Measurements from ENCODE around the gene TNRC6C.

TNRC6C gene

DNA sequence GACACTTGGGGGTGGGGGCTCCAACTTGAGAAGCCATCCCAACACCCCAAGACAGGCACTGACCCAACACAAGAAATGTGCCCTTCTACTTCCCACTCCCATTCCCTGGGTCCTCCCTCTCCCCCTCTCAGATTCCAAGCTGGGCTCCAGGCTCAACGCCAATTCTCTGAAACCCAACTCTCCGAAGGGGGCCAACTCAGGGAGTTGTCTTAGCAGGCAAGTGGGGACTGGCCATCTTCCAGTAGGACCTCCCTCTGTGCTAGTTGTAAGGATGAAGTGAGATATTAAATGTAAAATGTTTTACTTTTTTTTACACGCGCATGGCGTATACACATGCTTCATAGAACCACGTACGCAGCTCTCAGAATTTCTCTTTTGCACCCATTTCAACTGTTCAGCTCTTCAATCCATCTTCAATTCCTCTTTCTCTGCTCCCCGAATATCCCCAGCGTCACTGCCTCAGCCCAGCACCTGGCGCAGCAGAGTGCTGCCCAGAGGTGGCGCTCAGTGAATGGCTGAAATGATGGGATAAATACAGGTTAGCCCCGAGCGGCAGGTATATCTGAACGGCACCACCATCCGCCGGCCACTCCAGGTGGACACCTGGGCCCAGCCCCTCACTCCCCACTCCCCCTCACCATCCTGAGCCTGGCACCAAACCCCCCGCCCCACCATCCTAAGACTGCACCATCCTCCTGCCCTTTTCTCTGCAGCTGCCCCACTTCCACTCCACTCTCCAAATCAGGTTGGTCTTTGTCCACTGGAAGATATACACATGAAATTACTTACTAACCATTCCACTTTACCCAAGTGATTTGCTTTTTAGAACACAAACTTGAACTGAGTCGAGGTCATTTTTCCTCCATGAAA lies 43.9 kb upstream of the TNRC6C start:
- Histone ChIP-seq H3K4me3 (ENCODE audit: insufficient read depth, low read length, poor library complexity, severe bottlenecking) (no peak overlapping the region), H3K4me2 (ENCODE audit: low read depth, low read length, poor library complexity, severe bottlenecking) (no peak overlapping the region), H2AFZ (ENCODE audit: low read depth, low read length, severe bottlenecking) (no peak overlapping the region), H3K9me3 (ENCODE audit: insufficient read depth, low read length) (no peaks in the 10 kb centered on the region), H3K27me3 (ENCODE audit: low read length) (no peaks in the 10 kb centered on the region), H3F3A (ENCODE audit: insufficient read depth) (no peaks in the 10 kb centered on the region), H3K27ac (ENCODE audit: low read depth, low read length) (no peak overlapping the region), H4K20me1 (ENCODE audit: low read depth, low read length) (no peaks in the 10 kb centered on the region), H3K79me2 (ENCODE audit: insufficient read depth, low read length) (no peaks in the 10 kb centered on the region), H3K9me2 (replicated peaks; ENCODE audit: insufficient read depth, low read length) (no peaks in the 10 kb centered on the region), H3K9ac (ENCODE audit: low read length) (no peak overlapping the region), H3K36me3 (ENCODE audit: low read length) (no peaks in the 10 kb centered on the region)
- TF ChIP-seq, protein P1, sequence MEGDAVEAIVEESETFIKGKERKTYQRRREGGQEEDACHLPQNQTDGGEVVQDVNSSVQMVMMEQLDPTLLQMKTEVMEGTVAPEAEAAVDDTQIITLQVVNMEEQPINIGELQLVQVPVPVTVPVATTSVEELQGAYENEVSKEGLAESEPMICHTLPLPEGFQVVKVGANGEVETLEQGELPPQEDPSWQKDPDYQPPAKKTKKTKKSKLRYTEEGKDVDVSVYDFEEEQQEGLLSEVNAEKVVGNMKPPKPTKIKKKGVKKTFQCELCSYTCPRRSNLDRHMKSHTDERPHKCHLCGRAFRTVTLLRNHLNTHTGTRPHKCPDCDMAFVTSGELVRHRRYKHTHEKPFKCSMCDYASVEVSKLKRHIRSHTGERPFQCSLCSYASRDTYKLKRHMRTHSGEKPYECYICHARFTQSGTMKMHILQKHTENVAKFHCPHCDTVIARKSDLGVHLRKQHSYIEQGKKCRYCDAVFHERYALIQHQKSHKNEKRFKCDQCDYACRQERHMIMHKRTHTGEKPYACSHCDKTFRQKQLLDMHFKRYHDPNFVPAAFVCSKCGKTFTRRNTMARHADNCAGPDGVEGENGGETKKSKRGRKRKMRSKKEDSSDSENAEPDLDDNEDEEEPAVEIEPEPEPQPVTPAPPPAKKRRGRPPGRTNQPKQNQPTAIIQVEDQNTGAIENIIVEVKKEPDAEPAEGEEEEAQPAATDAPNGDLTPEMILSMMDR (IDR thresholded peaks at IDR 0.05; ENCODE audit: insufficient read depth, low read length, poor library complexity, severe bottlenecking), result no peak
- TF ChIP-seq EZH2phosphoT487 (conservative IDR thresholded peaks at IDR 0.05; ENCODE audit: low read length), result no peak

DNA sequence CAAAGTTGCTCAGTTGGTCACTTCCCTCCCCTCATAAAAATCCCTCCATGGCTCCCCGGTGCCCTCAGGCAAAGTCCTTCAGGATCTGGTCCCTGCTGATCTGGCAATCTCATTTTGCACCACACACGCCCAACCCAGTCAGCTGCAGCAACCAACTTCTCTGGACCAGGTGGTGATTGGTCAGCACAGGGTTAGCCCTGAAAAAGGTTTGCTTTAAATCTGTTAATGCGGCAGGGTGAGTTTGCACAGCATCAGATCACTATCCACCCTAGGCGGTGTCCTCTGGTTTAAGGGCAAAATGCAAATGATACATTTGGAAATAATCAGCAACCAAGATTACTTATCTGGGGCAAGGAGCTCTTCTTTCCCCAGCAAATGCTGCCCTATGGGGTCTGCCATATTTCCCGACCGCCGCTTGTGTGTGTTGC lies 42.9 kb upstream of the TNRC6C start:
- no peaks in the 10 kb centered on the region for H3K27me3 ChIP-seq (ENCODE audit: low read length)
- no peak overlapping the region for H3K4me3 ChIP-seq (ENCODE audit: insufficient read depth, low read length, poor library complexity, severe bottlenecking)
- no peak overlapping the region for H3K9ac ChIP-seq (ENCODE audit: low read length)
- H3K79me2 ChIP-seq (ENCODE audit: insufficient read depth, low read length), result no peaks in the 10 kb centered on the region
- no peaks in the 10 kb centered on the region for H3K9me3 ChIP-seq (ENCODE audit: insufficient read depth, low read length)
- no peaks in the 10 kb centered on the region for H3K9me2 ChIP-seq (replicated peaks; ENCODE audit: insufficient read depth, low read length)
- no peaks in the 10 kb centered on the region for H3K36me3 ChIP-seq (ENCODE audit: low read length)
- H3K27ac ChIP-seq (ENCODE audit: low read depth, low read length), result no peak overlapping the region
- H3K4me2 ChIP-seq (ENCODE audit: low read depth, low read length, poor library complexity, severe bottlenecking), result no peak overlapping the region
- no peaks in the 10 kb centered on the region for H3F3A ChIP-seq (ENCODE audit: insufficient read depth)
- no peaks in the 10 kb centered on the region for H4K20me1 ChIP-seq (ENCODE audit: low read depth, low read length)
- no peak overlapping the region for H2AFZ ChIP-seq (ENCODE audit: low read depth, low read length, severe bottlenecking)
- TF ChIP-seq, protein P1 (IDR thresholded peaks at IDR 0.05; ENCODE audit: insufficient read depth, low read length, poor library complexity, severe bottlenecking), result no peak
- no peak for TF ChIP-seq EZH2phosphoT487 (conservative IDR thresholded peaks at IDR 0.05; ENCODE audit: low read length)

- Histone ChIP-seq H3K27ac (ENCODE audit: low read depth, low read length) (no peak overlapping the region), H3K9me2 (replicated peaks; ENCODE audit: insufficient read depth, low read length) (no peaks in the 10 kb centered on the region), H3F3A (ENCODE audit: insufficient read depth) (no peaks in the 10 kb centered on the region), H4K20me1 (ENCODE audit: low read depth, low read length) (no peaks in the 10 kb centered on the region), H3K9ac (ENCODE audit: low read length) (no peak overlapping the region), H2AFZ (ENCODE audit: low read depth, low read length, severe bottlenecking) (no peak overlapping the region), H3K27me3 (ENCODE audit: low read length) (no peaks in the 10 kb centered on the region), H3K36me3 (ENCODE audit: low read length) (no peaks in the 10 kb centered on the region), H3K9me3 (ENCODE audit: insufficient read depth, low read length) (no peaks in the 10 kb centered on the region), H3K79me2 (ENCODE audit: insufficient read depth, low read length) (no peaks in the 10 kb centered on the region), H3K4me2 (ENCODE audit: low read depth, low read length, poor library complexity, severe bottlenecking) (no peak overlapping the region), H3K4me3 (ENCODE audit: insufficient read depth, low read length, poor library complexity, severe bottlenecking) (no peak overlapping the region)
- TF ChIP-seq, protein P1 (IDR thresholded peaks at IDR 0.05; ENCODE audit: insufficient read depth, low read length, poor library complexity, severe bottlenecking), result no peak
- no peak for TF ChIP-seq EZH2phosphoT487 (conservative IDR thresholded peaks at IDR 0.05; ENCODE audit: low read length)
Measured at GRCh38 chr17:77916264-77916663, 42.2 kb upstream of the TNRC6C start.

All from SU-DHL-6 (cell line).